Measurements from ENCODE around the gene EIF2A.

GRCh38 chr3:150594150-150594549 lies 47.6 kb downstream of the EIF2A start:
- TF ChIP-seq CTCF (conservative IDR thresholded peaks at IDR 0.05; ENCODE audit: low read length) (no peak), EZH2phosphoT487 (IDR thresholded peaks at IDR 0.05; ENCODE audit: borderline replicate concordance, low read depth, low read length) (no peak)

Measured in OCI-LY7 (cell line).